ENCODE results near the gene MICU1. TPM values are rescaled to one million over a fixed set of nuclear protein-coding genes. Genes with fewer than 3 reads are reported as not detected.
"Not testable (repeated sequence)": the region's sequence is repeated elsewhere in the genome, so short reads cannot be mapped to it uniquely, and the experiment has no call there.

MICU1 gene
- total RNA-seq, 4 donors from 2014 or later = 14.6 to 22.2 (median 20.1) TPM

DNA sequence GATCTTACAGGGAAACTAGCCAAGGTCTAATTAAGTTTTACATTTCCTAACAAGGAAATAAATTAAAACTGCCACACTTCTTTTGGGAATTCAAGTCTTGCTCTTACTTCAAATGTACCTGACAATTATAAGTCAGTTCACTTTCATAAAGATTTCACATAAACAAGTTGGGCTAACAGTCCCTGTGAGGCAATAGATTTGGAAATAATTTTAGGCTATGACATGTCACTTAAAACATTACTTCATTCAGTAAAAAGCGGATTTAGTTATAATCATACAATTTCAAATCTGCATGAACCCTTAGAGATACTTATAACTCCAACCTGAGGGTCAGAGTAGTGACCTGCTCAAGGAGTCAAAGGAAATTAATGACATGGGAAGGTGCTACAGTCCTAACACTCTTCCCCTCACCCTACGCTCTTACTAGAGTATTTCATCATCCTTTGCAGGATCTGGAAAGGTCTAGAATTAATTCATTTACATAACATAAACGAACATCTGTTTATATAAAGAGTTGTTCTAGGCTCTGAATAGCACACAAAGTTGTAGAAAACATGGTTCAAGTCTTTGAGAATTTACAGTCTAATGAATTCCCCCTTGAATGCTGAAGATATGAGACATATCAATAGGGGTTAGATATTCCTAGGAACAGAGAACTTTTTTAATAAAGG is 238.8 kb downstream of the MICU1 start:
- intact Hi-C loops (cut with DNase I) = no loop called here
- Histone ChIP-seq H3K27ac (no peak overlapping the region), H3K27me3 (no peaks in the 10 kb centered on the region), H3K4me3 (no peak overlapping the region), H3K4me1 (no peaks in the 10 kb centered on the region), H3K36me3 (no peaks in the 10 kb centered on the region), H3K9me3 (no peaks in the 10 kb centered on the region)
- no peak for TF ChIP-seq CTCF (IDR thresholded peaks at IDR 0.05)
- no peak for TF ChIP-seq POLR2A (IDR thresholded peaks at IDR 0.05)
- WGBS, 2 donors = 43 to 48% methylated on average over 3 of the region's 3 CpGs
- no peak for DNase-seq

DNA sequence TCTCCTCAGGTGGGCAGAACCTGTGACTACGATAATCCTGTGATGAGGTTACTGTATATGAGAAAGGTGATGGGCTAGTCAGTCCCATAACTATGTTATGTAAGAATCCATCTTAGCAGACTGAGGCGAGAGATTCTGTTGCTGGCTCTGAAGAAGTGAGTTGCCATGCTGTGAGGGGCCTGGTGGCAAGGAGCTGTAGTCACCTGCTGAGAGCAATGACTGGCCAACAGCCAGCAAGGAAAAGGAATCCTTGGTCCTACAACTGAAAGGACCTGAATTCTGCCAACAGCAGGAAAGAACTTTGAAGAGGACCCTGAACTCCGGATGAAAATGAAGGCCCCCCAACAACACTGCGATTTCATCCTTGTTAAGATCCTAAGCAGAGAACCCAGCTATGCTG is 240.2 kb downstream of the MICU1 start:
- TF ChIP-seq POLR2A (IDR thresholded peaks at IDR 0.05) = no peak
- H3K9me3 ChIP-seq = no peaks in the 10 kb centered on the region
- no peaks in the 10 kb centered on the region for H3K36me3 ChIP-seq
- H3K4me1 ChIP-seq = no peaks in the 10 kb centered on the region
- H3K27ac ChIP-seq = no peak overlapping the region
- 79 to 95% methylated on average over 3 to 4 of the region's 4 CpGs for WGBS, 2 donors
- H3K27me3 ChIP-seq = no peaks in the 10 kb centered on the region
- no peak for DNase-seq
- intact Hi-C loops (cut with DNase I) = no loop called here
- no peak overlapping the region for H3K4me3 ChIP-seq

DNA sequence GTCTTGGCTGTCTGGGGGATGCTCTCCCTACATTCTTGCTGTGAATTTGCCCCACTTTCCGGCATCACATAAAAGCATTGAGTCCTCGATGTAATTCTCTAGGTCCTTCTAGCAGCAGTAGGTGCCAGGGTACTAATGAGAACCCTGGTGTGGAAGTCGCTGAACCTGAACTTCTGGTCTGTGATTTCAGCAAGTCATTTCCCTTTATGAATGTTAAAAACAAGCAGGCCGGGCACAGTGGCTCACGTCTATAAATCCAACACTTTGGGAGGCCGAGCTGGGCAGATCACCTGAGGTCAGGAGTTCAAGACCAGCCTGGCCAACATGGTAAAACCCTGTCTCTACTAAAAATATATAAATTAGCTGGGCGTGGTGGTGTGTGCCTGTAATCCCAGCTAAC is 240.9 kb downstream of the MICU1 start:
- not testable (repeated sequence) for DNase-seq, H3K36me3 ChIP-seq

GRCh38 chr10:72379776-72380175 is 246.1 kb downstream of the MICU1 start:
- TF ChIP-seq POLR2A (IDR thresholded peaks at IDR 0.05) (no peak), CTCF (IDR thresholded peaks at IDR 0.05) (no peak)
- Histone ChIP-seq H3K4me3 (no peak overlapping the region), H3K36me3 (peaks cover 0 to 17% (median 0%) of the 10 kb centered on the region in 3 donors), H3K27ac (no peak overlapping the region), H3K27me3 (no peaks in the 10 kb centered on the region), H3K4me1 (no peaks in the 10 kb centered on the region), H3K9me3 (no peaks in the 10 kb centered on the region)
- intact Hi-C loops (cut with DNase I) = no loop called here
- no peak for DNase-seq
- 74 to 100% methylated on average over 2 of the region's 2 CpGs for WGBS, 2 donors

More for the DNA sequence above, 240.9 kb downstream of the MICU1 start:
- H3K27ac ChIP-seq; H3K27me3 ChIP-seq; H3K4me3 ChIP-seq; H3K9me3 ChIP-seq; intact Hi-C loops (cut with DNase I); H3K4me1 ChIP-seq: not testable (repeated sequence)
- 59 to 71% methylated on average over 6 to 7 of the region's 7 CpGs for WGBS, 2 donors

- Histone ChIP-seq H3K9me3 (no peaks in the 10 kb centered on the region), H3K36me3 (peaks cover 0 to 18% (median 0%) of the 10 kb centered on the region in 3 donors), H3K27me3 (no peaks in the 10 kb centered on the region), H3K27ac (no peak overlapping the region), H3K4me3 (no peak overlapping the region), H3K4me1 (no peaks in the 10 kb centered on the region)
- no peak for TF ChIP-seq CTCF (IDR thresholded peaks at IDR 0.05)
- TF ChIP-seq POLR2A (IDR thresholded peaks at IDR 0.05) = no peak
- WGBS, 2 donors = 95 to 100% methylated on average over 2 of the region's 2 CpGs
- intact Hi-C loops (cut with DNase I) = no loop called here
- no peak for DNase-seq
Observed at GRCh38 chr10:72379062-72379461, 246.8 kb downstream of the MICU1 start.

- peaks cover 0 to 40% (median 0%) of the 10 kb centered on the region in 3 donors for H3K36me3 ChIP-seq
Observed at GRCh38 chr10:72375585-72375984, 250.3 kb downstream of the MICU1 start.

More at GRCh38 chr10:72375585-72375984, 250.3 kb downstream of the MICU1 start:
- 68 to 74% methylated on average over 5 of the region's 5 CpGs for WGBS, 2 donors
- no peaks in the 10 kb centered on the region for H3K27me3 ChIP-seq
- no peaks in the 10 kb centered on the region for H3K9me3 ChIP-seq
- DNase-seq = no peak
- H3K4me1 ChIP-seq = no peaks in the 10 kb centered on the region
- no peak overlapping the region for H3K27ac ChIP-seq
- H3K4me3 ChIP-seq = no peak overlapping the region
- TF ChIP-seq CTCF (IDR thresholded peaks at IDR 0.05) (no peak), POLR2A (IDR thresholded peaks at IDR 0.05) (no peak)
- intact Hi-C loops (cut with DNase I) = no loop called here
